Measurements from ENCODE around the gene LRTM1.

The LRTM1 gene

DNA sequence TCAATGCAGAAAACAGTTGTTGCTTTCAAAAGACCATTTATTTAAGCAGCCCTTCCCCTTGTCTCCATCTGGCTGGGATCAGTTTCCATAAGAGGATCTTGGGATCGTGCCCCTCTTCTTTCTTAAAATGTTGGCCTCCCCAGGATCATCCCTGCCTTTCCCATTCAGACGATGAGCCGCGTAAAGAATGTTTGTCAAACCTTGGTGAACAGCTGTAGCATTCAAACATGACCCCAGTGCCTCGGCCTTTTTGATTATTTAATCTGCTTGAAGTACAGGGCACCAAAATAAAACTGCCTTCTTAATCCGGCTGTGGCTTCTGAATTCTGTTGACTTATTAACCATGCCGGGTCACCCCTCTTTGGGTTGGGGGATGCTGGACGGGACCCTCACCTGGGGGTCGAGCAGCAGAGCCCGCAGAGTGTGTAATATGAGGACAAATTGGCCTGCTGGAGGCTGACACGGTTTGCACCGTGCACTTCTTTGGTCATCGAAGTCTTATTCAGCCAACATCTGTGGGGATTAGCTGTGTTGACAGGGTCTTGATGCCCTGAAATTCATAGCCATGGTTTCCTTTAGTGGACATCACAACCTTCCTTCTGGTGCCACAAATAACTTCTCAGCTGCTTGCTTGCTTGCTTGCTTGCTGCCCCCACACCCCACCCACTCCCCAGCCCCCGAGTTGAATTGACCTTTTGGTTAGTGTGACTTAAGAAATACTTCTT lies at the start of gene LRTM1:
TSS of gene LRTM1 (minus strand) at position 14 of the 725 bp plus-strand sequence. CDS start 148 bp downstream, outside the sequence.
- DNase-seq (no peak), ATAC-seq (no peak)

DNA sequence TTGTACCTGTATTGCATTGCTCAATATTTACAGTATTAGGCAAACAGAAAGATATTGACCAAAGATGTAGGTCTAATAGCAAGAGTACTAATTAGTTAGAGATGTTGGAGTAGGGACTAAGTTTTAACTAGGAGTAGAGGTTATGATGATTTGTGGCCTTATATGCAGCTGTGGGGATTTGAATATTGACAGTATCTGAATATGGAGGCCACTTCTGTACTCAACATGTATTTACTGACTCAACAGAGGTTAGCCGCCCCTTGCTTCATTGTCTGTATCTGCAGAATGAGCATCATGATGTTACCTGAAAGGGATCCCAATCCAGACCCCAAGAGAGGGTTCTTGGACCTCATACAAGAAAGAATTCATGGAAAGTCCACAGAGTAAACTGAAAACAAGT lies 49.6 kb upstream of the LRTM1 start:
- DNase-seq = no peak
- ATAC-seq = no peak

DNA sequence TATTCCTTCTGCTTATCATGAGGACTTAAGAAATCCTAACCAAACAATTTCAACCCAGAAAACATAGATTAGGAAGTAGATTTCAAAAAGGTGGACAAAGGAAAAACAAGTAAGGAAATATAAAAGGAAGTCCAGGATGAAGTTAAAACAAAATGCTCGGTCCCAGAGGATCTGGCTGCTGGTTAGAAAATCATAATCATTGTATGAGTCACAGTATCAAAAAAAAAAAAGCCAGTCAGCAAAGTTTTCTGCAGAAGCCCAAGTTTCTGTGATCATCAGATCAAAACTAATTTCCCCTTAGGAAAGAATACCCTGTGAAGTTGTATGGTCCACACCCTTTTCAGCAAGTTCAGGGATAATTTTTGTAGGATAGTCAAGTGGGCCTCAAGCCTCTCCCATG lies 43.0 kb upstream of the LRTM1 start:
- DNase-seq (no peak), ATAC-seq (no peak)

DNA sequence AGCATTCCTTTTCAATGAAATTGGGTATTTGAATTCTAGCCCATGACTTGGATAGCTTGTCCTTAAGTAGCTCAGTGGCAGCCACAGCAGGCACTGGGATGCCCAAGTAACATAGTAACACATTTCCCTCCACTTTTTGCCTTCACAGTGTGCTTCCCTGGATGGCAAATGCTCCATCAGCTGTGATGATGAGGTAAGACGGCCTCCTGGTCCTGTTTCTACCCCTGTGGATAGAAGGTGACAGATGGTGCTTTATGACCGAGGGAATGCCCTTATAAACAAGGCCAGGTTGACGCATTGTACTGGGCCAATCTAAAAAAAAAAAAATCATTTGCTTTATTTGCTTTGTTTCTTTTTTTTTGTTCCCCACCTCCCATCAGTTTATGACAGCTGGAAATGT lies 41.8 kb upstream of the LRTM1 start:
- ATAC-seq (no peak), DNase-seq (no peak)

DNA sequence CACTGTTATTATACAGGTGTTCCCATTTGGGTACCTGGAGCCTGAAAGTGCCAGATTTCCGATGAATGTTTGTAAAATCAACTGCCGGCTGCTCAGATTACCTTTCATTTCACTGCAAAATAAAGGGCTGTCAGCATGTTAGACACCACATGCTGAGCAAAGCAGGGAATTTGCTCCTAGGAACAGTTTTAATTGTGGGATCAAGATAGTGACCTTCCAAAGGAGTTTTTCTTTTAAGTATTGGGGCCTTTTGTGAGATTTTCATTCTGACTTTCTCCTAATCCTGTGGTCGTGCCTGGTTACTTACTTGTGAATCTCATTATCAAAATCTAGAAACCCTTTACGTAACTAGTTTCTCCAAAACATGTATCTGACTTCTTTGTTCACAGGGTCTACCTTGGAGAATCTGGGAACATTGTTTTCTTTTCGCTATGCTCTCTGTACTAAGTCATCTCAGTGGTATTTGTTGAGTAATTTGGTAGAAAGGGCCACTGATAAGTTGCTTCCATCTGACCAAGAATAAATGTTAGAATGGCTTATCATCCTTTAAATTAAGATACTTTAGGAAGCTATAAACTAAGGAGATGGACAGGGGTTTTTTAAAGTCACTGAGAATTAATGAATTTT lies 40.8 kb upstream of the LRTM1 start:
- DNase-seq = no peak
- no peak for ATAC-seq

DNA sequence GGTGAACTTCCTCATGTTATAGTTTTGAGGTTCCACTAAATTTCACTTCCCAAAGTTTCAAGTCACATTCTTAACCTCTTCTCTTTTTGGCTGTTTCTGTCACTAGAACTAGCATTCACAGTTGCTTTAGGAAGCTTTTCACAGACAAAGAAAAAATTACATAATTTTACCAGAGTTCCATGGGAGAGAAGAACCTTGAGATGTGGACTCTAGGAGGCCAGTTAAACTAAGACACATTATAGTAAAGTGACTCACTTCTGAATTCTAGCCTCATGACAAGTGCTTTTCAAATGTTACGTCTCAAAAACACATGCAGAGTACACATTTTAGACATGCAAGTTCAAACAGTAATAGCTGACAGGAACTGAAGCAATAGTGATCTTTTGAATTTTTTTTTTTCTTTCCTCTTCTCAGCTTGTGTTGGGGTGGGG lies 39.9 kb upstream of the LRTM1 start:
- ATAC-seq (no peak), DNase-seq (no peak)

DNA sequence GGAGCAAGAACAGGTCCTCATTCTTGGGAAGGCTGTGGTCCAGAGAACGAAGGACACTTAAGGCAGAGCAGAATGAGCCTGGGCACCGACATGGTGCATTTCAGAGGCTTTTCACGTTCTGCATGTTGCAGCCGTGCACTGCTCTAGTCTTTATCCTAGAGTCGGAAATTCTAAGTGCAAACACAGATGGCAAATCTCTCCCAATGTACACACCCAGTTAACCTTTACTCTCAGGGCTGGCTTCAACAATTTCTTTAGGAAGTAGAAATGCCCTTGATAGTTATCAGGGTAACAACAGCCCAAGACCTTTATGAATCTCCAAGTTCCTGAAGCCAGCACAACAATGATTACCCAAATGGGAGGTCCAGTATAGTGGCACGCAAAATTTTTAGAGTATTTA lies 39.1 kb upstream of the LRTM1 start:
- no peak for DNase-seq
- ATAC-seq = no peak

DNA sequence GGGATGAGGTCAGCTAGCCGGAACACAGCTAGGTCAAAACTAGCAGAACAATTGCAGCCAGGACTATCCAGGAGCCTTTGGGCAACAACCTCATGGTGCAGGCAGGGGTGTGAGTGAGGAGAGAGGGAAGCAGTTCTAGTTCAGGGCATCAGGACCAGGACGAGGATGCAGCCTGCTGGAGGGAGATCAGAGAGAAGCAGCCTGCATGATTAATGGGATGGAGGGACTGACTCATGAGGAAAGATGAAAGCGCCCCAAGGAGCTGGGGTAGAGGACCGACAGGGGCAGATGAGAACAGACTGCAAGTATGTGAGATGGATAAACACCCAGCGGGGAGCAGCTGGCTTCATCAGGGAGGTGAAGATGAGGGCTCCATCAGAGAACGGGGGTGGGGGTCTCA lies 37.9 kb upstream of the LRTM1 start:
- no peak for ATAC-seq
- DNase-seq = no peak

DNA sequence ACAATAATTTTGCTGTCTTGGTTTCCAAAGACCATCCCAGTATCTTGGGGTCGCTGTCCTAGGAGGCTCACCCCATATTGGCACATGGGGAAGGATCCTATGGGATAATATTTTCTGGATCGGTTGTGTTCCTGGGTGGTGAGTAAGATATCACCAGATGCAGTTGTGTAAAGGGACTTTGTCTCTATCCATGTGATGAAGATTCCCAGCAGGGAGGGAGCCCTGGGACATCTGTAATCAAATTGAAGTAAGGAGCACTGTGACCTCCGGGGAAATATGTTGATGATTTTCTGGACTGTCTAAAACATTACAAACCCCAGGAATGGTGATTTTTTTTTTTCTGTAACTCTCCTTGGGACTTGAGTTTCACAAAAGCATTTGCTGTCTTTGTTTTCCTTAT lies 36.2 kb upstream of the LRTM1 start:
- ATAC-seq (no peak), DNase-seq (no peak)

DNA sequence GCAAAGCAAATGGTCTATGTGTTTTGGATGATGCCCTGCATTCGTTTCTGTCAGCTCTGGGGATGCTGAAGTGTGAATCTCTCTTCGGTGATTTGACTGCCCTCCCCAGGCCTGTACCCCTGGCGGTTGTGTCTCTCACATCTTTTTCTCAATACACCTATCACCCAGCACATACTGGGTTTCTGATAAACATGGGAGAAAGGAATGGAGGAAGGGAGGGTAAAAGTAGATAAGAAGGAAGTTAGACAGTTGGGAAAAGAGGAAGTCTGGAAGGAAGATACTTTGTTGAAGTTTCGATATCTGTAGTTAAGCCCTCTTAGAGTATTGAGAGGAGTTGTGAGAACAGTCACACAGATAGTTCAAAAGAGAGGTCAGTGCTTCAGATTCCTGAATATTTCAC lies 35.8 kb upstream of the LRTM1 start:
- ATAC-seq = no peak

DNA sequence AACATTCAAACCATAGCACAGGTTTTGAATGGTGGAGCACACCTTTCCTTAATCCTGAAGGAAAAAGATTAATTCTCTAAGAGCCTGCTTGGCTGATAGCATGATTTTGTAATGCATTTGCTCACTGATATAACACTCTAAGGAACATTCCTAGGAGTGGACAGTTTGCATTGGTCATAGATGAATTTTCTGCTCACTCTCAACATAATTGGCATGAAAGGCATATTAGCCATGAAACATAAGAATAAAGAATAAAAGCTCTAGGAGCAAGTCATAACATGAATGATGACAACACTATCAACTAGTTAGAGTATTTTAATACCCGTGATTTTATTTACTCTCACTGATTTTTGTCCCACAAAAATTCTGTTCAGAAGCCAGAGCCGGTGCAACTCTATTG lies 34.3 kb upstream of the LRTM1 start:
- ATAC-seq (no peak), DNase-seq (no peak)

More for the DNA sequence above, 35.8 kb upstream of the LRTM1 start:
- DNase-seq = no peak

DNA sequence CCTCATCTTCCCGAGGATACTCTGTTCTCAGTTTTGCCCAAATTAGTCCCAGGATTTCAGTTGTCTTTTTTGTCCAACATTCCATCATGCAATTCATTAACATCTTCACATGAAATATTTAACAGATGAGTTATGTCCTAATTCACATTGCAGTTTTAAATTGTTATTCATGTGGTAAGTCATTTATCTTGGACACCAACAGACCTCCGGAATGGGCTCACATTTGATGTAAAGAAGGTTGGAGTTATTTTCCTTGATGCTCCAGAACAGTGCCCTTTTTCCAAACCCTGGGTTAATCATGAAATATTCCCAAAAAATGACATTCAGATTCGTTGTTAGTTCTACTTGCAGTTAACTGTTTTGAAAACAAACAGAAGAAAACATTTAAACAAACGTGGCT lies 32.8 kb upstream of the LRTM1 start:
- DNase-seq (no peak), ATAC-seq (no peak)

DNA sequence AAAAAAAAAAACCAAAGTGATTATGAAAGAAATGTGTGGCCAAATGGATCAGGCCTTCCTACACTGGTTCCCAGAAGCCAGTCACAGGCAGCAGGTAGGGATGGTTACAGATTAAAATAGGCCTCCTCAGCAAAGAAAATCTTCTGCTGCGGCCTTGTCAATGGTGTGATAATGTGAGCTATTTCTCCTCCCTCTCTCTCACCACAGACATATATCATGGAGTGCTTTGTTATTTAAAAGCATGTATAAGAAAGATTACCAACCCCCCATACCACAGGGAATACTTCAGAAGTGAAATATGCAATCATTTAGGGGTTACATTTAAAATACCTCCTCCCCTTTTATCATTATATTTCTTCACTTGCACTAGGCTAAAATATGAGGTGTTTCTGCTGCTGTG lies 32.2 kb upstream of the LRTM1 start:
- ATAC-seq (no peak), DNase-seq (no peak)

DNA sequence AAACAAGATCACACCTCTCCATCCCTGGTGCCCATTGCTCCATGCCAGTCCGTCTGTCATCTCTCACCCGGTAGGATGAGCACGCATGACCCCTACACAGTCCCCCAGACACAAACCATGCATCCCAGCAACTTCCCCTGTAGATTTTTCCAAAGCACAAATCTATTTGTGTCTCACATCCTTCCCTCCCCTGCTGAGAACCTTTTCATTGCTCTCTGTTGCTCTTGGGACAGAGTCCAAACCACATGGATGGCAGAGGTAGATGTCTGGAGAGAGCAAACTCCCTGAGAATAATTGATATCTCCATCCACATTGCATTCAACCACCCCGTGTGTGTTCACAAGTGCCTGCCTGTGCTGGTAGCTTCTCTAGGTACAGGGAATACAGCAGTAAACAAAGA lies 29.9 kb upstream of the LRTM1 start:
- DNase-seq (no peak), ATAC-seq (no peak)

DNA sequence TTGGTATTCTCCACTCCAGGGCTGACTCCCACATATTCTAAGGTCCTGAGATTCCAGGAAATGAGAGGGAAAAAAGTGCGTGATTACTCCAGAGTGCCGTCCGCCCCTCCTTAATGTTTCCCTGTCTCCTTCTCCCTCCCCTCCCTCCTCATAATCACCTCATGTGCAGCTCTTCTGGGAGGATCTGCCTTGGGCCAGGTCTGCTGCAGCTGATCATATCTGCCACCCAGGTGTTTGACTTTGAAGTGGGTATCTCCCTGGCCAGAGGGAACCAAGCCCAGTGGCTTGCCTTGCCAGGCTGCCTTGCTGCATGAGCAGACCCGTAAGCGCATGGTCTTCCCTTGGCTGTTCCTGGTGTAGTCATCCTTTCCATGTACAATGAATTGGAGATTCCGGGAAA lies 28.1 kb upstream of the LRTM1 start:
- ATAC-seq = no peak

DNA sequence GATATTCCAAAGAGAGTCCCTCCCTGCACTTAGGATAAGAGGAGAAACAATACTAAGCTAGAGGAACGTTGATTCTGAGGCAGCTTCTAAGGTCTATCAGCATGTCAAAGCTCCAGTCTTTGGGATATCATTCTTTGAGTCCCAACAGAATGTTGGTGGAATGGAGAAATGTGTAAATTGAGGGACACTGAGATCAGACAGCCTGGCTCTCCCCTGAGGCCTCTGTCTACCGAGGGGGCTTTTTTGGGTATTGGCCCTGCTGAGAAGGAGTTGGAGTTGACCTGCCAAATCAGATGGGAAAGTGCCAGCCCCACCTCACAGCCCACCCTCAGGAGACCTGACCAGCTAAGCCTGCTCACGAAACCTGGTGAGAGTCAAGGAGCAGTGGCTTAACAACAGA lies 27.6 kb upstream of the LRTM1 start:
- ATAC-seq (no peak), DNase-seq (no peak)

More for the DNA sequence above, 28.1 kb upstream of the LRTM1 start:
- no peak for DNase-seq

DNA sequence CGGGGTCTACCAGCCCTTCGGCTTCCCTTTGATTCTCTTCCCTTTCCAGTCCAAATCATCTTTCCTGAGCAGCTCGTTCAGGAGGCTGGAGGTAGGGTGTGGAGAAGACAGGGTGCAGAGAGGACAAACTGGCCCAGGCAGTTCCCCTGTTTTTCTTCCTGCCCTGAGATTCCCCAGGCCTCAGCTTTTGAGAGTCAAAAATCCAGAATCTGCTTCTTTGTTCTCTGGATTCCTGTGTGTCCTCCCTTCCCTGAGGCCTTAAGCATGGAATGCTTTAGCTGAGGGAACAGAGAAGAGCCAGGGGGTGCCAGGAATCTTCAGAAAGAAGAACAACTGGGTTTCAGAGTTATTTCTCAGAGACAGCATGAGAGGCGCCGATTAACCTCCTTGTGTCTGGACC lies 26.7 kb upstream of the LRTM1 start:
- ATAC-seq (no peak), DNase-seq (no peak)

DNA sequence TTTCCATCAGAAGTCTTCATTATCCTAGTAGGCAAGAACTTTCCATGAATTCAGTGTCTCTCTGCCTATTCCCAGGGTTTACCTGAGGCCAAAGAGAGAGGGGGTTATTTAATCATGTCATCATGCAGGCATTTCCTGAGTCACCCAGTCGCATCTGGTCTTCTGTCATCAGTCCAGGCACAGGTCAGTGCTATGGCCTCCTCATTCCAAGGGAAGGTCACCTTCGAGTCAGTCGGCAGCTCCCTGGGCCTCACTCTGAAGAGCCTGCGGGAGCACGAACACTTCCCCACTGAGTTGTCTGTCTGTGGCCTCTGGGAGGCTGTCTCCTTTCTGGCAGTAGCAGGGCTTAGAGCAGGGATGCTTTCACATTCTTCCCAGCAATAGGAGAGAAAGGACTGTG lies 26.2 kb upstream of the LRTM1 start:
- ATAC-seq = no peak
- no peak for DNase-seq

DNA sequence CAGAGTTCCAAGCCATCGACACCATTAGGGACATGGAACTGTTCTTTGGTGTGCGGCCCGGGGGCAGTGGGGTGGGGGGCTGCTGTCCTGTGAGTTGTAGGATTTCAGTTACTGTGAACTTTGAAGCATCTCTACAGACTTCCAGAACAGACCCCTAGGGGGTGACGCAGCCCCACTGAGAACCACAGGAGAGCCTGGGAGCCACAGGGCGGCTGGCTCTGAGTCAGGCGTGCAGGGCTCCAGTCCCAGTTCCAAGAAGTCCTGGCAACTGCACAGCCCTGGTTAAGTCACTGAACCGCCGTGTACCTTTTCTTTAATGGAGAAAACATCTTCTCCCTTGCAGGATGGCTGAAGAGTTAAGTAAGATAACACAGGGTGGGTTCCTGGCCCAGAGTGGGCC lies 23.5 kb upstream of the LRTM1 start:
- ATAC-seq = no peak
- no peak for DNase-seq

DNA sequence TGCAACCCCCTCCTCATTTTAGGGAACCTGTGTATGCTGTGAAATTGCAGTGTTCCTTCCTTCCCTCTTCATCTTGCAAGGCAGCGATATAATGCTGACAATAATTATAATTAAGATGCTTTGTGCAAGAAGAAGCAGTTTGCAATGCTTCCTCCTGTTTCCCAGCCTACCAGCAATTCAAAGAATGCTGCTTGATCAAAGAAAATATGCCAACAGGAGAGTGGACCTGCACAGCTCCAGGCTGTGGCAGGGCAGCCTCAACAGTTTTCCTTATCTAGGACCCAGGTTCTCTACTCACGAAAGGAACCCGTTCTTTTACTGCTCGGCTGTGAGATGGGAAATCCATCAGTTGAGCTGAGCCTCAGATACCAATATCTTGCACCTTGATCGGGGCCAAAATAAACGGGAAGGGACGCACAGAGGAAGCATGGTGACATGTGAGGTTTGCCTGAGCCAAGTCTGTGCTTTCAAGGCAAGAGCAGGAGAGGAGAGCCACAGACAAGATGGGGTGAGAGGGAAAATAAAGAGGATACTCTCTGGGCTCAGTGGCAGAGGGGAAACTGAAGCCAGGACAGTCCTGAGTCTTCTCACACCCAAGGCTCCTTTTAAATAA lies 22.6 kb upstream of the LRTM1 start:
- ATAC-seq (no peak), DNase-seq (no peak)

DNA sequence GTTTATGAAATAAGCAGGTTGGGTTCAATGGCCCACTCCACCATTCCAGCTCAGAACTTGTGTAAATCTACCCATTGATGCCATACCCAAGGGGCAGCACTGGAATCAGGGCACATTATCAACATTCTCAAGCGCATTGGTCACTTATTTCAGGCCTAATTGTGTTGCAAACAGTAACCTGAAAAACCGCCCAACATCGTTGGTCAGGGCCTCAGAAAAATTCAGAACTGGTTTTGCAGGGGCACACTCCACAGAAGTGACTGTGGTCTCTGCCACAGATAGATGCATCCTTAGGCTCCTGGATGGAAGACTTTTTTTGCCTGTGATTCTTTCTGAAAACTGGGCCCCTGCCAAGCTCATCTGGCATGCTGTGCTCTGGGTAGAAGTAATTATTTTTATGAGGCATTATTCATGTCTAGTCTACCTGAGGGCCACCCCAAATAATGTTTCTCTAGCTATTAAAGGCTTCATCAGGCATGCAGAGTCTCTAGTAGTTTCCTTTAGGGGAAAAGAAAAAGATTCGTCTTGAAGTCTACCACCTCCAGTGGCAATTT lies 21.7 kb upstream of the LRTM1 start:
- no peak for DNase-seq
- no peak for ATAC-seq

DNA sequence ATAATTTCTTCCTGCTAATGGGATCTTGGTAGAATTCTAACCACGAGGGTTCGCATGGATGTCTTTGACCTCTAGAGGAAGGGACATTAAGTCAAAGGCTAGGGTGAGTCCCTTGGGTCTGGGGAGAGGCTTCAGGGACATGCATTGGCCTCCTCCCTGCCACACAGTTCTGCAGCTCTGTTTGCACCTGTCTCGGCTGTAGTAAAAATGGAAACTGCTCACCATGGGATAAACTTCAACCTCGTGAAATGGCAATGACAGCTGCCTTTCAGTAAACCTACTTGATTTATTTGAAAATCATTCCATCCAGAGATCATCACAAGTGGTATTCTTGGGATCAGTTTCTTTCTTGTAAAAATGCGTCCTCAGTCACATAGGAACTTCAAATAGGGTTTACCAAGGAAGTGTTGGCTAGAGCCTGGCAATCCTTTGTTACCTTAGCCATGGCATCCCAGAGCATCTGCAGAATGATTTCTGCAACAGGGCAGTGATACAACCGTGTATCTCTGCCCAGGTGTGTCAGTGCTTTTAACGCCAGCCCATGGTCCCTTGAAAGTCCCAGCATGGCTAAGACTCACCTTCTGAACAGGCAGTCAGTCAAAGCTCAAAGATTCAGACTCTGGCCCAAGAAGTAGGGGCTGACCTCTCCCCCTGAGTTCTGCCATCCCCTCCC lies 14.0 kb upstream of the LRTM1 start:
- DNase-seq = no peak
- no peak for ATAC-seq

DNA sequence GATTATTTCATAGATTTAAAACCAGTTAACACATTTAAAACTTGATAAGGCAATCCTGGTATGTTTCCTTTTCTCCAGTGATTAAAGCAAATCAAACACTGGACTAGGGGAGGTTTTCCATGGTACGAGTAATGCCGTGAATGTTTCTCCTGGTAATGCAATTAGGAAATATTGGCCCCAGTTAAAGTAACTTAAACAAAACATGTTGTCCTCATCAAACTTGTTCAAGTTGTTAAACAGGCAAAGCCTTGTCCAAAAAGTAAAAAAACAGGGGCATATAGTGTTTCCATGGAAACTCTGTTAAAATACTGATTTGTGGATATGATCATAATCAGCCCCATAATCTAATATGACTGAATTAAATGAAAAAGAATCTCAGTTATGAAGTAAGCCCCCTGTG lies 13.1 kb upstream of the LRTM1 start:
- ATAC-seq = no peak

More for the DNA sequence above, 13.1 kb upstream of the LRTM1 start:
- DNase-seq = no peak

Data from stimulated activated naive CD8-positive, alpha-beta T cell treated with anti-CD3 and anti-CD28 coated beads, Interleukin-15, Interleukin-2, amounts not matched to agents 100 U/mL and 50 U/mL, for 24 hours (primary cell).